HepG2 (cell line): ENCODE data around the gene COPE. TPM values are rescaled to one million over a fixed set of nuclear protein-coding genes. Genes with fewer than 3 reads are reported as not detected.

ENCODE experiments used
- ADNP ChIP-seq: sonication (generic); formaldehyde crosslinking; IDR thresholded peaks from 2 replicates; pipeline ENCODE4 v1.4.0; 2020; ENCODE audit warnings: missing genetic modification reagents
- ARNT ChIP-seq: fragments of 450-650 bp; IDR thresholded peaks from 2 replicates; pipeline ENCODE4 v1.6.1; 2017
- DRAP1 ChIP-seq: IDR thresholded peaks from 2 replicates; pipeline ENCODE4 v1.6.1; 2016; ENCODE audit warnings: missing genetic modification reagents, missing compliant biosample characterization
- FLYWCH1 ChIP-seq: sonication (generic); formaldehyde crosslinking; IDR thresholded peaks from 2 replicates; pipeline ENCODE4 v1.8.1; 2023; ENCODE audit warnings: mild to moderate bottlenecking, missing genetic modification reagents
- FOXA3 ChIP-seq: IDR thresholded peaks from 2 replicates; pipeline ENCODE4 v1.6.1; 2016; ENCODE audit warnings: missing genetic modification reagents, missing compliant biosample characterization
- FOXM1 ChIP-seq: sonication (generic); formaldehyde crosslinking; IDR thresholded peaks from 2 replicates; pipeline ENCODE4 v1.5.0; 2020; ENCODE audit warnings: missing genetic modification reagents
- KMT2B ChIP-seq: IDR thresholded peaks from 2 replicates; pipeline ENCODE4 v1.6.1; 2016; ENCODE audit warnings: missing genetic modification reagents, missing compliant biosample characterization
- MYC ChIP-seq: sonication (generic); formaldehyde crosslinking; IDR thresholded peaks from 2 replicates; pipeline ENCODE4 v1.9.0; 2021; ENCODE audit warnings: missing genetic modification reagents, borderline replicate concordance
- MYPOP ChIP-seq: sonication (generic); formaldehyde crosslinking; IDR thresholded peaks from 2 replicates; pipeline ENCODE4 v1.8.1; 2023; ENCODE audit warnings: mild to moderate bottlenecking, moderate library complexity, missing genetic modification reagents
- PCBP1 ChIP-seq: fragments of 200-400 bp; formaldehyde crosslinking; IDR thresholded peaks from 2 replicates; pipeline ENCODE4 v1.6.1; 2017; ENCODE audit warnings: mild to moderate bottlenecking, low read depth, low read length, borderline replicate concordance
- PHF5A ChIP-seq: IDR thresholded peaks from one replicate; pipeline ENCODE4 v1.6.1; 2018; ENCODE audit warnings: low read depth, missing genetic modification reagents; ENCODE audit not compliant: unreplicated experiment
- PHF8 ChIP-seq: sonication (generic); formaldehyde crosslinking; IDR thresholded peaks from 2 replicates; pipeline ENCODE4 v1.5.0; 2020; ENCODE audit warnings: missing genetic modification reagents
- RARA ChIP-seq: IDR thresholded peaks from 2 replicates; pipeline ENCODE4 v1.6.1; 2016; ENCODE audit warnings: missing genetic modification reagents, missing compliant biosample characterization
- RBFOX2 ChIP-seq: fragments of 200-400 bp; formaldehyde crosslinking; IDR thresholded peaks from 2 replicates; pipeline ENCODE4 v1.6.1; 2017; ENCODE audit warnings: low read depth, mild to moderate bottlenecking, low read length
- SATB2 ChIP-seq: sonication (generic); formaldehyde crosslinking; IDR thresholded peaks from 2 replicates; pipeline ENCODE4 v1.5.0; 2020; ENCODE audit warnings: missing genetic modification reagents
- SRSF1 ChIP-seq: fragments of 200-400 bp; formaldehyde crosslinking; optimal IDR thresholded peaks from 2 replicates; pipeline ENCODE3; 2017; ENCODE audit warnings: mild to moderate bottlenecking, low read depth, low read length, moderate library complexity
- SUZ12 ChIP-seq: fragments of 150-350 bp; IDR thresholded peaks from 2 replicates; pipeline ENCODE4 v1.6.1; 2014; ENCODE audit warnings: low read depth, low read length
- ZNF121 ChIP-seq: sonication (generic); formaldehyde crosslinking; IDR thresholded peaks from 2 replicates; pipeline ENCODE4 v1.5.0; 2020; ENCODE audit warnings: mild to moderate bottlenecking, missing genetic modification reagents
- ZNF430 ChIP-seq: sonication (generic); formaldehyde crosslinking; IDR thresholded peaks from 2 replicates; pipeline ENCODE4 v1.9.0; 2021; ENCODE audit warnings: mild to moderate bottlenecking, missing genetic modification reagents
- ZNF431 ChIP-seq: sonication (generic); formaldehyde crosslinking; IDR thresholded peaks from 2 replicates; pipeline ENCODE4 v1.9.0; 2022; ENCODE audit warnings: missing genetic modification reagents, low read depth, mild to moderate bottlenecking, borderline replicate concordance
- ZNF501 ChIP-seq: sonication (generic); formaldehyde crosslinking; IDR thresholded peaks from 2 replicates; pipeline ENCODE4 v1.5.1; 2020; ENCODE audit warnings: mild to moderate bottlenecking, moderate library complexity, missing genetic modification reagents
- ZNF75D ChIP-seq: sonication (generic); formaldehyde crosslinking; IDR thresholded peaks from 2 replicates; pipeline ENCODE4 v1.8.1; 2023; ENCODE audit warnings: missing genetic modification reagents, mild to moderate bottlenecking, borderline replicate concordance
- ZNF775 ChIP-seq: sonication (generic); formaldehyde crosslinking; IDR thresholded peaks from 2 replicates; pipeline ENCODE4 v1.4.0; 2020; ENCODE audit warnings: missing genetic modification reagents, mild to moderate bottlenecking, moderate library complexity, borderline replicate concordance
- polyA plus RNA-seq, 8 experiments: library from polyadenylated mRNA; depleted of rRNA in 3 of 8; stranded (reverse) in 7 of 8; unstranded in 1 of 8; fragments of >200 nt; fragmentation: Illumina TruSeq in 4 of 8; extraction: Trizol in 4 of 8; gene quantifications; 2 replicates each; pipeline versions ENCODE4 v1.2.1 to v1.2.3, GENCODE V29; 2011 to 2016; ENCODE audit warnings: low read depth in 4 of 8, missing spikeins in 1 of 8, mixed read lengths in 1 of 8; ENCODE audit not compliant: insufficient read depth in 1 of 8
- total RNA-seq, 5 experiments: library from RNA; depleted of rRNA; stranded (reverse); fragments of >200 nt; fragmentation: Illumina TruSeq; extraction: Trizol; gene quantifications; 2 replicates each; pipeline ENCODE4 v1.2.3, GENCODE V29; 2016; ENCODE audit warnings: low read depth in 1 of 5
- TF ChIP-seq, protein P1 (sequence below): sonication (generic); formaldehyde crosslinking; IDR thresholded peaks from 2 replicates; pipeline ENCODE4 v1.5.1; 2020; ENCODE audit warnings: mild to moderate bottlenecking, missing genetic modification reagents, moderate library complexity
- TF ChIP-seq, protein P2 (sequence below): IDR thresholded peaks from 2 replicates; pipeline ENCODE4 v1.6.1; 2016; ENCODE audit warnings: mild to moderate bottlenecking

Gene COPE
- total and polyA plus RNA-seq, 2 of the 13 experiments (the other 11 are each of a cell fraction or from before 2014, with no cell fraction given): 189 to 205 TPM

GRCh38 chr19:18919086-18919899, at the start of gene COPE, which contains the start of gene DDX49 (continued):
- TF ChIP-seq DRAP1 (CRISPR knock-in tag): peak; percentile 19
- TF ChIP-seq PCBP1: peak; percentile 83; the same call in 1 of the 2 replicates
- peak; percentile 94 for TF ChIP-seq RBFOX2
- peak; percentile 22 for TF ChIP-seq PHF5A (CRISPR knock-in tag)
- peak; percentile 76; the same call in 1 of the 2 replicates for TF ChIP-seq ZNF430 (CRISPR knock-in tag)
- TF ChIP-seq ZNF431 (CRISPR knock-in tag): no peak
- no peak for TF ChIP-seq FOXM1
- peak; percentile 78; the same call in 1 of the 2 replicates for TF ChIP-seq FOXA3 (CRISPR knock-in tag)
- peak; percentile 67 for TF ChIP-seq SUZ12
- peak; percentile 41; the same call in 1 of the 2 replicates for TF ChIP-seq KMT2B (CRISPR knock-in tag)
- peak; percentile 67 for TF ChIP-seq SRSF1
- no peak for TF ChIP-seq ZNF775
- TF ChIP-seq, protein P1, sequence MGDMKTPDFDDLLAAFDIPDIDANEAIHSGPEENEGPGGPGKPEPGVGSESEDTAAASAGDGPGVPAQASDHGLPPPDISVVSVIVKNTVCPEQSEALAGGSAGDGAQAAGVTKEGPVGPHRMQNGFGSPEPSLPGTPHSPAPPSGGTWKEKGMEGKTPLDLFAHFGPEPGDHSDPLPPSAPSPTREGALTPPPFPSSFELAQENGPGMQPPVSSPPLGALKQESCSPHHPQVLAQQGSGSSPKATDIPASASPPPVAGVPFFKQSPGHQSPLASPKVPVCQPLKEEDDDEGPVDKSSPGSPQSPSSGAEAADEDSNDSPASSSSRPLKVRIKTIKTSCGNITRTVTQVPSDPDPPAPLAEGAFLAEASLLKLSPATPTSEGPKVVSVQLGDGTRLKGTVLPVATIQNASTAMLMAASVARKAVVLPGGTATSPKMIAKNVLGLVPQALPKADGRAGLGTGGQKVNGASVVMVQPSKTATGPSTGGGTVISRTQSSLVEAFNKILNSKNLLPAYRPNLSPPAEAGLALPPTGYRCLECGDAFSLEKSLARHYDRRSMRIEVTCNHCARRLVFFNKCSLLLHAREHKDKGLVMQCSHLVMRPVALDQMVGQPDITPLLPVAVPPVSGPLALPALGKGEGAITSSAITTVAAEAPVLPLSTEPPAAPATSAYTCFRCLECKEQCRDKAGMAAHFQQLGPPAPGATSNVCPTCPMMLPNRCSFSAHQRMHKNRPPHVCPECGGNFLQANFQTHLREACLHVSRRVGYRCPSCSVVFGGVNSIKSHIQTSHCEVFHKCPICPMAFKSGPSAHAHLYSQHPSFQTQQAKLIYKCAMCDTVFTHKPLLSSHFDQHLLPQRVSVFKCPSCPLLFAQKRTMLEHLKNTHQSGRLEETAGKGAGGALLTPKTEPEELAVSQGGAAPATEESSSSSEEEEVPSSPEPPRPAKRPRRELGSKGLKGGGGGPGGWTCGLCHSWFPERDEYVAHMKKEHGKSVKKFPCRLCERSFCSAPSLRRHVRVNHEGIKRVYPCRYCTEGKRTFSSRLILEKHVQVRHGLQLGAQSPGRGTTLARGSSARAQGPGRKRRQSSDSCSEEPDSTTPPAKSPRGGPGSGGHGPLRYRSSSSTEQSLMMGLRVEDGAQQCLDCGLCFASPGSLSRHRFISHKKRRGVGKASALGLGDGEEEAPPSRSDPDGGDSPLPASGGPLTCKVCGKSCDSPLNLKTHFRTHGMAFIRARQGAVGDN (CRISPR knock-in tag): peak; percentile 65
- no peak for TF ChIP-seq ARNT
- TF ChIP-seq RARA (CRISPR knock-in tag): no peak
- TF ChIP-seq SATB2: 0 out of 2 replicates have a peak, but pooled peaks have one; percentile 31
- no peak for TF ChIP-seq MYPOP
- no peak for TF ChIP-seq ZNF75D
- peak; percentile 90 for TF ChIP-seq ZNF501
- TF ChIP-seq PHF8 (CRISPR knock-in tag): peak; percentile 90
- no peak for TF ChIP-seq ADNP (CRISPR knock-in tag)
- TF ChIP-seq MYC (CRISPR knock-in tag): peak; percentile 87; the same call in 1 of the 2 replicates
- no peak for TF ChIP-seq FLYWCH1
- no peak for TF ChIP-seq ZNF121 (CRISPR knock-in tag)
- TF ChIP-seq, protein P2, sequence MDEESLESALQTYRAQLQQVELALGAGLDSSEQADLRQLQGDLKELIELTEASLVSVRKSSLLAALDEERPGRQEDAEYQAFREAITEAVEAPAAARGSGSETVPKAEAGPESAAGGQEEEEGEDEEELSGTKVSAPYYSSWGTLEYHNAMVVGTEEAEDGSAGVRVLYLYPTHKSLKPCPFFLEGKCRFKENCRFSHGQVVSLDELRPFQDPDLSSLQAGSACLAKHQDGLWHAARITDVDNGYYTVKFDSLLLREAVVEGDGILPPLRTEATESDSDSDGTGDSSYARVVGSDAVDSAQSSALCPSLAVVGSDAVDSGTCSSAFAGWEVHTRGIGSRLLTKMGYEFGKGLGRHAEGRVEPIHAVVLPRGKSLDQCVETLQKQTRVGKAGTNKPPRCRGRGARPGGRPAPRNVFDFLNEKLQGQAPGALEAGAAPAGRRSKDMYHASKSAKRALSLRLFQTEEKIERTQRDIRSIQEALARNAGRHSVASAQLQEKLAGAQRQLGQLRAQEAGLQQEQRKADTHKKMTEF: peak; percentile 79
